H1 (cell line): ENCODE results near the gene HOXA11. TPM values are rescaled to one million over a fixed set of nuclear protein-coding genes. Genes with fewer than 3 reads are reported as not detected.
A peak's percentile ranks its signal among the peaks of the same experiment; 100 is the strongest.

Source experiments
- CTCF ChIA-PET: fragments of 300-600 bp; sonication (Branson Sonifier 250); formaldehyde crosslinking; loops from one replicate; lab custom pipeline; 2021; ENCODE audit not compliant: partially characterized antibody; lab: Charles Lee
- POLR2A ChIA-PET: fragments of 300-600 bp; sonication (Branson Sonifier 250); formaldehyde crosslinking; loops from one replicate; lab custom pipeline; 2021; ENCODE audit warnings: inconsistent platforms; ENCODE audit not compliant: partially characterized antibody; lab: Charles Lee
- DNase-seq, 2 experiments: peaks; one replicate each; pipeline versions ENCODE4 v3.0.0 to v3.0.0-alpha.2; 2010 to 2022; ENCODE audit warnings: low spot score in 2 of 2, low read depth in 1 of 2, mixed read lengths in 1 of 2
- FAIRE-seq: peaks from 2 replicates; lab custom pipeline; 2011; peaks lifted over from hg19 to GRCh38; lab: Jason Lieb, UNC
- H2AFZ ChIP-seq: 2 replicates; pipeline ENCODE4 v1.8.1; 2012; ENCODE audit warnings: low read length, inconsistent platforms
- H2AK5ac ChIP-seq: 2 replicates; pipeline ENCODE4 v1.6.1; 2013; ENCODE audit warnings: low read depth, low read length
- H2BK120ac ChIP-seq: replicated peaks from 2 replicates; pipeline ENCODE3; 2013; ENCODE audit warnings: low read depth, low read length, inconsistent platforms
- H2BK12ac ChIP-seq: 2 replicates; pipeline ENCODE4 v1.6.1; 2013; ENCODE audit warnings: low read depth, low read length
- H2BK15ac ChIP-seq: 2 replicates; pipeline ENCODE4 v1.6.1; 2013; ENCODE audit warnings: low read length
- H2BK20ac ChIP-seq: 2 replicates; pipeline ENCODE4 v1.6.1; 2013; ENCODE audit warnings: low read length
- H2BK5ac ChIP-seq: 2 replicates; pipeline ENCODE4 v1.6.1; 2013; ENCODE audit warnings: low read depth, low read length
- H3K14ac ChIP-seq: 2 replicates; pipeline ENCODE4 v1.6.1; 2013; ENCODE audit warnings: inconsistent platforms; ENCODE audit not compliant: insufficient read length
- H3K18ac ChIP-seq: 2 replicates; pipeline ENCODE4 v1.6.1; 2013; ENCODE audit warnings: low read length; ENCODE audit errors: extremely low read depth
- H3K23ac ChIP-seq: 2 replicates; pipeline ENCODE4 v1.6.1; 2013; ENCODE audit warnings: inconsistent platforms; ENCODE audit not compliant: insufficient read length
- H3K23me2 ChIP-seq: 2 replicates; pipeline ENCODE4 v1.6.1; 2013; ENCODE audit warnings: low read depth, low read length
- H3K27ac ChIP-seq: 2 replicates; pipeline ENCODE4 v1.6.1; 2011; ENCODE audit warnings: low read depth, low read length, inconsistent platforms
- H3K27me3 ChIP-seq, 4 experiments: replicated peaks in 1 of 4; 1 replicate in 1 of 4; 2 replicates in 3 of 4; pipeline versions ENCODE4 v1.6.1 to v1.8.1; 2011 to 2013; ENCODE audit warnings: low read length in 3 of 4, mild to moderate bottlenecking in 3 of 4, inconsistent platforms in 2 of 4, mixed read lengths in 2 of 4, moderate library complexity in 1 of 4; ENCODE audit not compliant: control insufficient read depth in 3 of 4, insufficient read depth in 3 of 4; ENCODE audit errors: extremely low read depth in 1 of 4
- H3K36me3 ChIP-seq, 4 experiments: 2 replicates each; pipeline versions ENCODE4 v1.6.1 to v1.8.1; 2011 to 2013; ENCODE audit warnings: mild to moderate bottlenecking in 4 of 4, low read length in 3 of 4, moderate library complexity in 2 of 4, control low read depth in 1 of 4, inconsistent platforms in 1 of 4; ENCODE audit not compliant: insufficient read depth in 4 of 4, control insufficient read depth in 2 of 4
- H3K4ac ChIP-seq: replicated peaks from 2 replicates; pipeline ENCODE3; 2013; ENCODE audit warnings: low read length, low read depth, mixed read lengths, inconsistent platforms; ENCODE audit not compliant: insufficient read length
- H3K4me1 ChIP-seq, 4 experiments: replicated peaks in 1 of 4; 1 replicate in 1 of 4; 2 replicates in 3 of 4; pipeline versions ENCODE4 v1.6.1 to v1.8.1; 2011 to 2013; ENCODE audit warnings: low read length in 3 of 4, inconsistent platforms in 2 of 4, mixed read lengths in 1 of 4; ENCODE audit not compliant: insufficient read depth in 4 of 4, control insufficient read depth in 3 of 4
- H3K4me2 ChIP-seq, 2 experiments: 2 replicates each; pipeline versions ENCODE4 v1.6.1 to v1.8.1; 2011 to 2013; ENCODE audit warnings: low read depth in 2 of 2, low read length in 2 of 2, control low read depth in 1 of 2, inconsistent platforms in 1 of 2, mild to moderate bottlenecking in 1 of 2; ENCODE audit not compliant: insufficient read depth in 1 of 2
- H3K4me3 ChIP-seq, 4 experiments: fragments of 200-600, 300-600 bp in 1 of 4; sonication (generic), shearing (Covaris generic), sonication (Bioruptor Twin) in 1 of 4; 2 replicates each; pipeline versions ENCODE4 v1.5.1 to v1.8.1; 2011 to 2016; ENCODE audit warnings: low read length in 4 of 4, low read depth in 3 of 4, control low read depth in 2 of 4, inconsistent platforms in 2 of 4, mild to moderate bottlenecking in 2 of 4, mixed read lengths in 1 of 4, moderate library complexity in 1 of 4; ENCODE audit not compliant: insufficient read depth in 2 of 4; ENCODE audit errors: extremely low read depth in 1 of 4
- H3K56ac ChIP-seq: replicated peaks from 2 replicates; pipeline ENCODE3; 2013; ENCODE audit warnings: low read depth, mild to moderate bottlenecking, mixed read lengths, low read length, inconsistent platforms; ENCODE audit not compliant: insufficient read length
- H3K79me1 ChIP-seq: 2 replicates; pipeline ENCODE4 v1.6.1; 2013; ENCODE audit warnings: low read depth, low read length, control low read depth
- H3K79me2 ChIP-seq, 2 experiments: 2 replicates each; pipeline versions ENCODE4 v1.6.1 to v1.8.1; 2012 to 2013; ENCODE audit warnings: low read length in 2 of 2, mild to moderate bottlenecking in 2 of 2, inconsistent platforms in 1 of 2; ENCODE audit not compliant: insufficient read depth in 2 of 2, control insufficient read depth in 1 of 2
- H3K9ac ChIP-seq, 4 experiments: replicated peaks in 1 of 4; 1 replicate in 1 of 4; 2 replicates in 3 of 4; pipeline versions ENCODE4 v1.6.1 to v1.8.1; 2011 to 2013; ENCODE audit warnings: low read depth in 3 of 4, low read length in 3 of 4, control low read depth in 2 of 4, mild to moderate bottlenecking in 2 of 4, moderate library complexity in 2 of 4, inconsistent platforms in 1 of 4; ENCODE audit errors: extremely low read depth in 1 of 4
- H3K9me3 ChIP-seq, 2 experiments: 2 replicates each; pipeline versions ENCODE4 v1.6.1 to v1.8.1; 2012 to 2013; ENCODE audit warnings: mild to moderate bottlenecking in 2 of 2, moderate library complexity in 2 of 2, control low read depth in 1 of 2, inconsistent platforms in 1 of 2, low read depth in 1 of 2, low read length in 1 of 2, mixed read lengths in 1 of 2; ENCODE audit not compliant: insufficient read depth in 2 of 2
- H4K20me1 ChIP-seq, 2 experiments: replicated peaks in 1 of 2; 2 replicates each; pipeline versions ENCODE3 to v1.8.1; 2011 to 2013; ENCODE audit warnings: inconsistent platforms in 2 of 2, low read length in 2 of 2, mild to moderate bottlenecking in 1 of 2; ENCODE audit not compliant: insufficient read depth in 2 of 2, control insufficient read depth in 1 of 2
- H4K5ac ChIP-seq: 2 replicates; pipeline ENCODE4 v1.6.1; 2013; ENCODE audit warnings: low read length, low read depth, mixed read lengths, inconsistent platforms; ENCODE audit not compliant: insufficient read length
- H4K8ac ChIP-seq: 2 replicates; pipeline ENCODE4 v1.8.0; 2013; ENCODE audit warnings: mild to moderate bottlenecking, moderate library complexity, low read length, inconsistent platforms; ENCODE audit not compliant: insufficient read depth; ENCODE audit errors: extremely low read depth
- H4K91ac ChIP-seq: replicated peaks from 2 replicates; pipeline ENCODE3; 2013; ENCODE audit warnings: low read length, mixed read lengths, inconsistent platforms; ENCODE audit not compliant: insufficient read length
- CBX5 ChIP-seq: fragments of 300-800, 300-1000 bp; sonication (generic); IDR thresholded peaks from 2 replicates; pipeline ENCODE4 v1.7.1; 2016; ENCODE audit warnings: antibody characterized with exemption, low read length, low read depth
- EGR1 ChIP-seq: IDR thresholded peaks from 2 replicates; pipeline ENCODE4 v1.6.1; 2011; ENCODE audit warnings: low read depth, low read length, borderline replicate concordance
- EP300 ChIP-seq, 2 experiments: IDR thresholded peaks; 1 replicate in 1 of 2; 2 replicates in 1 of 2; pipeline ENCODE4 v1.6.1; 2011 to 2012; ENCODE audit warnings: low read depth in 2 of 2, low read length in 2 of 2, mild to moderate bottlenecking in 2 of 2, borderline replicate concordance in 1 of 2, inconsistent platforms in 1 of 2, moderate library complexity in 1 of 2
- FOSL1 ChIP-seq: IDR thresholded peaks from 2 replicates; pipeline ENCODE4 v1.6.1; 2011; ENCODE audit warnings: mild to moderate bottlenecking, low read depth, low read length, moderate library complexity; ENCODE audit not compliant: insufficient read depth
- JUN ChIP-seq: IDR thresholded peaks from 2 replicates; pipeline ENCODE4 v1.6.1; 2011; ENCODE audit warnings: low read depth, mild to moderate bottlenecking, improper control_type of control experiment, low read length
- NANOG ChIP-seq: IDR thresholded peaks from 2 replicates; pipeline ENCODE4 v1.6.1; 2011; ENCODE audit warnings: low read length, low read depth, mild to moderate bottlenecking, inconsistent platforms; ENCODE audit not compliant: insufficient read depth, poor library complexity, severe bottlenecking
- POU5F1 ChIP-seq: IDR thresholded peaks from 2 replicates; pipeline ENCODE4 v1.6.1; 2011; ENCODE audit warnings: low read depth, mild to moderate bottlenecking, low read length, moderate library complexity
- RBBP5 ChIP-seq: IDR thresholded peaks from 2 replicates; pipeline ENCODE4 v1.7.1; 2012; ENCODE audit warnings: low read depth, mild to moderate bottlenecking, inconsistent platforms, low read length, moderate library complexity, borderline replicate concordance
- RFX5 ChIP-seq: IDR thresholded peaks from 2 replicates; pipeline ENCODE4 v1.6.1; 2011; ENCODE audit warnings: low read depth, low read length, improper control_type of control experiment, borderline replicate concordance
- RNF2 ChIP-seq: fragments of 200-900, 300-1000 bp; sonication (generic); IDR thresholded peaks from 2 replicates; pipeline ENCODE4 v1.7.1; 2016; ENCODE audit warnings: borderline replicate concordance, low read depth, mild to moderate bottlenecking, antibody characterized with exemption, low read length; ENCODE audit not compliant: poor library complexity, severe bottlenecking; ENCODE audit errors: missing control alignments
- SRF ChIP-seq: IDR thresholded peaks from 2 replicates; pipeline ENCODE4 v1.6.1; 2011; ENCODE audit warnings: mild to moderate bottlenecking, low read depth, low read length, moderate library complexity
- TAF1 ChIP-seq: IDR thresholded peaks from 2 replicates; pipeline ENCODE4 v1.6.1; 2011; ENCODE audit warnings: mild to moderate bottlenecking, low read depth, low read length
- TCF12 ChIP-seq: IDR thresholded peaks from 2 replicates; pipeline ENCODE4 v1.6.1; 2011; ENCODE audit warnings: low read depth, mild to moderate bottlenecking, low read length
- WGBS, 2 experiments: shearing (Covaris generic) in 1 of 2; methylation state at CpG; one replicate each; pipeline versions ENCODE4 v1.1.6 to v1.1.7; 2013 to 2015; ENCODE audit warnings: low lambda C conversion rate in 2 of 2, mixed read lengths in 2 of 2, inconsistent platforms in 1 of 2, low coverage in 1 of 2, missing lambda C conversion rate in 1 of 2; ENCODE audit not compliant: insufficient replicate concordance in 2 of 2, insufficient coverage in 1 of 2, insufficient read length in 1 of 2; ENCODE audit errors: extremely low coverage in 1 of 2, missing lambda C conversion rate in 1 of 2; 5-methylcytosine and 5-hydroxymethylcytosine counted together
- polyA plus RNA-seq, 7 experiments: library from polyadenylated mRNA; depleted of rRNA in 3 of 7; stranded (reverse) in 5 of 7; unstranded in 2 of 7; fragments of >200 nt in 5 of 7; fragments of 200-250 nt in 2 of 7; gene quantifications; 1 replicate in 5 of 7; 2 replicates in 1 of 7; 4 replicates in 1 of 7; pipeline versions ENCODE4 v1.2.1 to v1.2.3, GENCODE V29; 2011 to 2013; ENCODE audit warnings: missing spikeins in 2 of 7, mixed read lengths in 2 of 7
- total RNA-seq: library from RNA; stranded (reverse); fragmentation: NEBNext Ultra II Directional; extraction: Animal tissue kit (Norgen Biotek cat#: 25700); gene quantifications from 2 replicates; pipeline ENCODE4 v1.2.1, GENCODE V29; 2021

The HOXA11 gene
- total and polyA plus RNA-seq, 2 of the 8 experiments (the other 6 are each of a cell fraction or from before 2014, with no cell fraction given), result not detected

GRCh38 chr7:27172315-27172774, 12.7 kb downstream of the HOXA11 start:
- no peak overlapping the region for H3K4ac ChIP-seq
- H3K4me1 ChIP-seq, result peaks cover 4 to 11% (median 5%) of the 10 kb centered on the region in 4 experiments; a peak in 5 of 7 replicates
- no peak overlapping the region for H3K4me3 ChIP-seq
- peaks cover 95 to 100% (median 100%) of the 10 kb centered on the region in 4 experiments for H3K27me3 ChIP-seq
- WGBS, 2 experiments, result 14% methylated on average over 8 of the region's 10 CpGs; no CpG with 5 or more reads in 1 of the 2 experiments
- H2BK12ac ChIP-seq, result 0 out of 2 replicates have a peak overlapping the region, but pooled peaks have one; percentile 10
- no peak overlapping the region for H2BK5ac ChIP-seq
- no peaks in the 10 kb centered on the region for H3K79me1 ChIP-seq
- H3K36me3 ChIP-seq, result peaks cover 0 to 18% (median 0%) of the 10 kb centered on the region in 4 experiments; a peak in 1 of 8 replicates
- H4K8ac ChIP-seq, result no peak overlapping the region; the same call in 1 of the 2 replicates
- H2AFZ ChIP-seq, result no peak overlapping the region
- no peak overlapping the region for H3K4me2 ChIP-seq
- FAIRE-seq, result no peak
- no peak overlapping the region for H2BK15ac ChIP-seq
- no peak overlapping the region for H3K14ac ChIP-seq
- no peaks in the 10 kb centered on the region; a peak in 1 of 4 replicates for H3K9me3 ChIP-seq
- H3K23me2 ChIP-seq, result no peaks in the 10 kb centered on the region; the same call in 1 of the 2 replicates
- no peak overlapping the region for H3K23ac ChIP-seq
- H3K56ac ChIP-seq, result no peak overlapping the region
- no peak overlapping the region; the same call in 1 of the 2 replicates for H2AK5ac ChIP-seq
- no peak overlapping the region for H2BK120ac ChIP-seq
- ChIA-PET CTCF (interaction anchor here (0.8 to 5.4 kb wide), 4 partner anchors 11 to 36 kb away, joined by 3 to 20 read pairs (median 7); partner anchors contain the start of gene HOXA5), POLR2A (no interaction called here)
- H4K20me1 ChIP-seq, result peaks cover 40 to 60% of the 10 kb centered on the region in 2 experiments
- no peak overlapping the region for H3K9ac ChIP-seq
- H4K5ac ChIP-seq, result no peak overlapping the region
- no peaks in the 10 kb centered on the region for H3K79me2 ChIP-seq
- no peak overlapping the region for H2BK20ac ChIP-seq
- H3K27ac ChIP-seq, result no peak overlapping the region
- DNase-seq, result peak in 1 of 2 experiments; percentile 49
- H3K18ac ChIP-seq, result no peak overlapping the region
- no peak overlapping the region for H4K91ac ChIP-seq
- TF ChIP-seq FOSL1, result no peak
- TF ChIP-seq RBBP5, result no peak
- no peak for TF ChIP-seq RFX5
- TF ChIP-seq JUN, result no peak
- TF ChIP-seq POU5F1, result no peak
- TF ChIP-seq EGR1, result no peak
- no peak for TF ChIP-seq SRF
- TF ChIP-seq TAF1, result no peak
- TF ChIP-seq CBX5, result no peak
- TF ChIP-seq RNF2, result peak; percentile 16
- no peak for TF ChIP-seq EP300 (IDR thresholded peaks at IDR 0.05; ENCODE audit: borderline replicate concordance in 1 of 2, low read depth in 2 of 2, low read length in 2 of 2)
- TF ChIP-seq NANOG, result no peak
- TF ChIP-seq TCF12, result 0 out of 2 replicates have a peak, but pooled peaks have one; percentile 5
